HEK293 (cell line): ENCODE data around the gene MRPL17.

Experiments used
- CTCF ChIA-PET: fragments of 350-600 bp; formaldehyde crosslinking; extraction: SDS; loops from one replicate; lab custom pipeline; 2021; ENCODE audit warnings: antibody characterized with exemption; lab: Yijun Ruan, JAX
- POLR2A ChIA-PET: fragments of 300-600 bp; formaldehyde crosslinking; extraction: SDS; loops from one replicate; lab custom pipeline; 2020; ENCODE audit warnings: antibody characterized with exemption, inconsistent platforms; lab: Yijun Ruan, JAX
- H3K27ac ChIP-seq: fragments of 200-500 bp; sonication (Bioruptor generic); 2 replicates; pipeline ENCODE4 v1.5.1; 2014; ENCODE audit warnings: low read depth, low read length, control low read depth, inconsistent platforms; ENCODE audit errors: extremely low read depth
- H3K36me3 ChIP-seq, 2 experiments: fragments of 200-500 bp in 1 of 2; sonication (Bioruptor generic) in 1 of 2; 1 replicate in 1 of 2; 2 replicates in 1 of 2; pipeline ENCODE4 v1.5.1; 2014 to 2017; ENCODE audit warnings: inconsistent platforms in 2 of 2, low read length in 2 of 2; ENCODE audit not compliant: control insufficient read depth in 2 of 2, insufficient read depth in 1 of 2
- H3K4me1 ChIP-seq: fragments of 200-500 bp; sonication (Bioruptor generic); 2 replicates; pipeline ENCODE4 v1.5.1; 2014; ENCODE audit warnings: mild to moderate bottlenecking, low read length, inconsistent platforms; ENCODE audit not compliant: control insufficient read depth, insufficient read depth
- H3K4me3 ChIP-seq: 2 replicates; pipeline ENCODE4 v1.5.1; 2011; ENCODE audit warnings: low read depth, mild to moderate bottlenecking, control low read depth, low read length, moderate library complexity
- H3K9me3 ChIP-seq: fragments of 200-500 bp; sonication (Bioruptor generic); 2 replicates; pipeline ENCODE4 v1.5.1; 2014; ENCODE audit warnings: low read depth, low read length, inconsistent platforms; ENCODE audit not compliant: control insufficient read depth, insufficient read depth
- HOXC10 ChIP-seq: sonication (generic); formaldehyde crosslinking; IDR thresholded peaks from 2 replicates; pipeline ENCODE4 v1.8.1; 2023; ENCODE audit warnings: mild to moderate bottlenecking, missing genetic modification reagents
- HOXD13 ChIP-seq: sonication (generic); formaldehyde crosslinking; IDR thresholded peaks from 2 replicates; pipeline ENCODE4 v1.8.0; 2022; ENCODE audit warnings: missing genetic modification reagents, borderline replicate concordance
- KLF1 ChIP-seq: fragments of 450-650 bp; formaldehyde crosslinking; IDR thresholded peaks from 2 replicates; pipeline ENCODE4 v1.5.1; 2016; ENCODE audit warnings: missing biosample characterization, missing genetic modification characterization
- KLF9 ChIP-seq: fragments of 450-650 bp; formaldehyde crosslinking; IDR thresholded peaks from 2 replicates; pipeline ENCODE4 v1.5.1; 2016; ENCODE audit warnings: missing biosample characterization, missing genetic modification characterization, low read depth
- OVOL3 ChIP-seq: fragments of 450-650 bp; formaldehyde crosslinking; IDR thresholded peaks from 2 replicates; pipeline ENCODE4 v1.5.1; 2016; ENCODE audit warnings: missing biosample characterization, missing genetic modification characterization
- PRDM2 ChIP-seq: fragments of 450-650 bp; formaldehyde crosslinking; IDR thresholded peaks from 2 replicates; pipeline ENCODE4 v1.5.1; 2016; ENCODE audit warnings: missing biosample characterization, missing genetic modification characterization, borderline replicate concordance
- SP7 ChIP-seq: fragments of 450-650 bp; formaldehyde crosslinking; IDR thresholded peaks from 2 replicates; pipeline ENCODE4 v1.5.1; 2016; ENCODE audit warnings: missing biosample characterization, missing genetic modification characterization
- WT1 ChIP-seq: fragments of 450-650 bp; formaldehyde crosslinking; IDR thresholded peaks from 2 replicates; pipeline ENCODE4 v1.5.1; 2016; ENCODE audit warnings: missing biosample characterization, missing genetic modification characterization
- ZNF266 ChIP-seq: fragments of 450-650 bp; formaldehyde crosslinking; IDR thresholded peaks from 2 replicates; pipeline ENCODE4 v1.5.1; 2016; ENCODE audit warnings: missing biosample characterization, missing genetic modification characterization, low read depth
- ZNF341 ChIP-seq: fragments of 450-650 bp; formaldehyde crosslinking; IDR thresholded peaks from 2 replicates; pipeline ENCODE4; 2016; ENCODE audit warnings: low read depth, missing biosample characterization, missing genetic modification characterization
- ZNF37A ChIP-seq: fragments of 450-650 bp; IDR thresholded peaks from 2 replicates; pipeline ENCODE4 v1.5.1; 2018; ENCODE audit warnings: missing biosample characterization, missing genetic modification characterization
- ZNF501 ChIP-seq: fragments of 450-650 bp; formaldehyde crosslinking; IDR thresholded peaks from 2 replicates; pipeline ENCODE4 v1.5.1; 2016; ENCODE audit warnings: missing biosample characterization, missing genetic modification characterization
- ZNF610 ChIP-seq: fragments of 450-650 bp; formaldehyde crosslinking; IDR thresholded peaks from 2 replicates; pipeline ENCODE4 v1.5.1; 2016; ENCODE audit warnings: missing biosample characterization, missing genetic modification characterization, borderline replicate concordance
- ZNF664 ChIP-seq: fragments of 450-650 bp; formaldehyde crosslinking; IDR thresholded peaks from 2 replicates; pipeline ENCODE4 v1.5.1; 2016; ENCODE audit warnings: missing biosample characterization, missing genetic modification characterization
- ZNF785 ChIP-seq: fragments of 450-650 bp; formaldehyde crosslinking; IDR thresholded peaks from 2 replicates; pipeline ENCODE4 v1.5.1; 2016; ENCODE audit warnings: missing biosample characterization, missing genetic modification characterization
- TF ChIP-seq, protein P1 (sequence below): fragments of 450-650 bp; formaldehyde crosslinking; IDR thresholded peaks from 2 replicates; pipeline ENCODE4 v1.5.1; 2016; ENCODE audit warnings: missing biosample characterization, missing genetic modification characterization
- TF ChIP-seq, protein P2 (sequence below): fragments of 450-650 bp; formaldehyde crosslinking; IDR thresholded peaks from 2 replicates; pipeline ENCODE4 v1.5.1; 2016; ENCODE audit warnings: missing biosample characterization, missing genetic modification characterization
- TF ChIP-seq, protein P3 (sequence below): fragments of 450-650 bp; formaldehyde crosslinking; IDR thresholded peaks from 2 replicates; pipeline ENCODE4 v1.5.1; 2016; ENCODE audit warnings: missing biosample characterization, missing genetic modification characterization
- TF ChIP-seq, protein P4 (sequence below): fragments of 450-650 bp; formaldehyde crosslinking; IDR thresholded peaks from 2 replicates; pipeline ENCODE4 v1.5.1; 2016; ENCODE audit warnings: missing biosample characterization, missing genetic modification characterization

The MRPL17 gene

DNA sequence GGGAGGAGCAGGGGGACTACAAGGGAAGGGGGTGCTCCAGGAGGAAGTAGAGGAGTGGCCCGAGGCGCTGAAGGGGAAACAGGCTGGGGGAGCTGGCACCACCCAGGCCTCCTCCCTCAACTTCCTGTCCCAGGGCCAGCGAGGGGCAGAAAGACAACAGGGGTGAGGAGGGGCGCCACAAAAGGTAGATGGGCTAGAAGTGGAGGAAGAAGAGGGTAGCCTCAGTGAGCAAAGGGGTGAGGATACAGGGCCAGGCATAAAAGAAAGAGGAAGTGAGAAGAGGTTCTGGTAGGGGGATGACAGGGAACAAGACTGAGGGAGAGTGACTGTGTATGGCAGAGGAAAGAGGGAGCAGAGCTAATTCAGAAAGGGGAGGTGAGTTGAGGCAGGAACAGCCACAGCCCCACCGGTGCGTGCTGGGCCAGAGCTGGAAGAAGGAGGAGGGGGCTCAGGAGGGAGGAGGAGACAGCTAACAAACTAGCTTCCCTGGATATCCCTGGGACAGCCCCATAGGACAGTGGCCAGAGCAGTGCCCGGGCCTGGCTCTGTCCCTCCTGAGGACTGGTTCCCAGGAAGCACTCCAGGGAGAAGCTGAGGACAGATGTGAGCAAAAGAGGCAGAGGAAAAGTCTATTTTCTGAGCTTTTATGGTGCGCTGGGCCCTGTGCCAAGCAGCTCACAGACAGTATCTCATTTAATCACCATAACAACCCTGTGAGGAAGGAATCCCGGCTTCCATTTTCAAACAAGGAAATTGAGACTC, 36.0 kb downstream of the MRPL17 start:
- TF ChIP-seq ZNF341 = peak; percentile 92
- TF ChIP-seq ZNF266 = no peak
- peak; percentile 91 for TF ChIP-seq ZNF664 (tag by site-specific recombination)
- TF ChIP-seq KLF9 (tag by site-specific recombination) = no peak
- TF ChIP-seq, protein P1, sequence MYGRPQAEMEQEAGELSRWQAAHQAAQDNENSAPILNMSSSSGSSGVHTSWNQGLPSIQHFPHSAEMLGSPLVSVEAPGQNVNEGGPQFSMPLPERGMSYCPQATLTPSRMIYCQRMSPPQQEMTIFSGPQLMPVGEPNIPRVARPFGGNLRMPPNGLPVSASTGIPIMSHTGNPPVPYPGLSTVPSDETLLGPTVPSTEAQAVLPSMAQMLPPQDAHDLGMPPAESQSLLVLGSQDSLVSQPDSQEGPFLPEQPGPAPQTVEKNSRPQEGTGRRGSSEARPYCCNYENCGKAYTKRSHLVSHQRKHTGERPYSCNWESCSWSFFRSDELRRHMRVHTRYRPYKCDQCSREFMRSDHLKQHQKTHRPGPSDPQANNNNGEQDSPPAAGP (tag by site-specific recombination) = no peak
- TF ChIP-seq HOXC10 (CRISPR knock-in tag) = no peak
- no peak for TF ChIP-seq PRDM2 (tag by site-specific recombination)
- TF ChIP-seq ZNF610 = no peak
- TF ChIP-seq HOXD13 (CRISPR knock-in tag) = no peak
- no peak for TF ChIP-seq ZNF785 (tag by site-specific recombination)
- TF ChIP-seq, protein P2, sequence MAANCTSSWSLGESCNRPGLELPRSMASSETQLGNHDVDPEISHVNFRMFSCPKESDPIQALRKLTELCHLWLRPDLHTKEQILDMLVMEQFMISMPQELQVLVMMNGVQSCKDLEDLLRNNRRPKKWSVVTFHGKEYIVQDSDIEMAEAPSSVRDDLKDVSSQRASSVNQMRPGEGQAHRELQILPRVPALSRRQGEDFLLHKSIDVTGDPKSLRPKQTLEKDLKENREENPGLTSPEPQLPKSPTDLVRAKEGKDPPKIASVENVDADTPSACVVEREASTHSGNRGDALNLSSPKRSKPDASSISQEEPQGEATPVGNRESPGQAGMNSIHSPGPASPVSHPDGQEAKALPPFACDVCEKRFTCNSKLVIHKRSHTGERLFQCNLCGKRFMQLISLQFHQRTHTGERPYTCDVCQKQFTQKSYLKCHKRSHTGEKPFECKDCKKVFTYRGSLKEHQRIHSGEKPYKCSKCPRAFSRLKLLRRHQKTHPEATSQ = no peak
- TF ChIP-seq, all 188 proteins: peak for 2
- H3K36me3 ChIP-seq = no peaks in the 10 kb centered on the region
- H3K4me3 ChIP-seq = no peak overlapping the region
- no peaks in the 10 kb centered on the region for H3K9me3 ChIP-seq
- POLR2A ChIA-PET = interaction anchor here (1.3 kb wide), 1 partner anchor 28 kb away, joined by 3 read pairs; the partner anchor contains the start of gene TPP1
- no peaks in the 10 kb centered on the region for H3K4me1 ChIP-seq
- CTCF ChIA-PET = interaction anchor here (0.6 to 1.1 kb wide), 2 partner anchors 93 to 268 kb away, joined by 3 read pairs; no protein-coding TSS in a partner anchor
- no peak overlapping the region for H3K27ac ChIP-seq

DNA sequence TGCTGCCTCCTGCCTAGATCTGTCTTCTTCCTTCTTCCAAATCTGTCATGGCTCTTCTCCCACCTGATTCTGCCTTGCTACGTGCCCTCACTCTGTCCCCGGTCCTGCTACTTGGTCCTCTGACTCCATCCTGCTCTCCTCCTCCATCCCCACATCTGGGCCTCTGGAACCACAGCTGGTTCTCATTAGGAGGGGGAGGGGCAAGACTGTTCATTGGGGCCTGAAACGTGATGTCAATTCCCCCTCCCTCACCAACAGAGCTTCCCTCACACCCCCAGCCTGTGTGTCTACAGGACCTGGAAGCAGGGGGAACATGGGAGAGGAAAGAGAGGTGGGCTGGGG, 36.6 kb downstream of the MRPL17 start:
- Histone ChIP-seq H3K27ac (no peak overlapping the region), H3K9me3 (no peaks in the 10 kb centered on the region), H3K4me1 (no peaks in the 10 kb centered on the region)
- TF ChIP-seq KLF1 (no peak), ZNF664 (tag by site-specific recombination) (no peak), ZNF501 (no peak), WT1 (tag by site-specific recombination) (no peak), SP7 (no peak), ZNF37A (no peak), OVOL3 (tag by site-specific recombination) (no peak)
- TF ChIP-seq, protein P3, sequence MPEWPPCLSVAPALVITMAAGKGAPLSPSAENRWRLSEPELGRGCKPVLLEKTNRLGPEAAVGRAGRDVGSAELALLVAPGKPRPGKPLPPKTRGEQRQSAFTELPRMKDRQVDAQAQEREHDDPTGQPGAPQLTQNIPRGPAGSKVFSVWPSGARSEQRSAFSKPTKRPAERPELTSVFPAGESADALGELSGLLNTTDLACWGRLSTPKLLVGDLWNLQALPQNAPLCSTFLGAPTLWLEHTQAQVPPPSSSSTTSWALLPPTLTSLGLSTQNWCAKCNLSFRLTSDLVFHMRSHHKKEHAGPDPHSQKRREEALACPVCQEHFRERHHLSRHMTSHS (tag by site-specific recombination) = no peak
- TF ChIP-seq, protein P4, sequence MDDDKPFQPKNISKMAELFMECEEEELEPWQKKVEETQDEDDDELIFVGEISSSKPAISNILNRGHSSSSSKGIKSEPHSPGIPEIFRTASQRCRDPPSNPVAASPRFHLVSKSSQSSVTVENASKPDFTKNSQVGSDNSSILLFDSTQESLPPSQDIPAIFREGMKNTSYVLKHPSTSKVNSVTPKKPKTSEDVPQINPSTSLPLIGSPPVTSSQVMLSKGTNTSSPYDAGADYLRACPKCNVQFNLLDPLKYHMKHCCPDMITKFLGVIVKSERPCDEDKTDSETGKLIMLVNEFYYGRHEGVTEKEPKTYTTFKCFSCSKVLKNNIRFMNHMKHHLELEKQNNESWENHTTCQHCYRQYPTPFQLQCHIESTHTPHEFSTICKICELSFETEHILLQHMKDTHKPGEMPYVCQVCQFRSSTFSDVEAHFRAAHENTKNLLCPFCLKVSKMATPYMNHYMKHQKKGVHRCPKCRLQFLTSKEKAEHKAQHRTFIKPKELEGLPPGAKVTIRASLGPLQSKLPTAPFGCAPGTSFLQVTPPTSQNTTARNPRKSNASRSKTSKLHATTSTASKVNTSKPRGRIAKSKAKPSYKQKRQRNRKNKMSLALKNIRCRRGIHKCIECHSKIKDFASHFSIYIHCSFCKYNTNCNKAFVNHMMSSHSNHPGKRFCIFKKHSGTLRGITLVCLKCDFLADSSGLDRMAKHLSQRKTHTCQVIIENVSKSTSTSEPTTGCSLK (tag by site-specific recombination) = no peak
- TF ChIP-seq, all 188 proteins: peak for 0
- ChIA-PET CTCF (interaction anchor here (1.1 kb wide), 1 partner anchor 268 kb away, joined by 3 read pairs; no protein-coding TSS in a partner anchor), POLR2A (interaction anchor here (1.3 kb wide), 1 partner anchor 27 kb away, joined by 3 read pairs; the partner anchor contains the start of gene TPP1)
- H3K36me3 ChIP-seq = no peaks in the 10 kb centered on the region
- H3K4me3 ChIP-seq = no peak overlapping the region
